ENCODE measurements around the gene APOLD1.
"Not testable (repeated sequence)": the region's sequence is repeated elsewhere in the genome, so short reads cannot be mapped to it uniquely, and the experiment has no call there.

- TF ChIP-seq CTCF, EZH2, EZH2phosphoT487 (IDR thresholded peaks at IDR 0.05): not testable (repeated sequence)
These were observed 22.1 kb downstream of the APOLD1 start for GRCh38 chr12:12807517-12807903.
